ENCODE measurements around the gene ABCB1. TPM values are rescaled to one million over a fixed set of nuclear protein-coding genes. Genes with fewer than 3 reads are reported as not detected.

ABCB1 gene
- total and polyA plus RNA-seq, 2 of the 8 experiments (the other 6 are each of a cell fraction or from before 2014, with no cell fraction given), result 0.51 to 1.2 TPM

DNA sequence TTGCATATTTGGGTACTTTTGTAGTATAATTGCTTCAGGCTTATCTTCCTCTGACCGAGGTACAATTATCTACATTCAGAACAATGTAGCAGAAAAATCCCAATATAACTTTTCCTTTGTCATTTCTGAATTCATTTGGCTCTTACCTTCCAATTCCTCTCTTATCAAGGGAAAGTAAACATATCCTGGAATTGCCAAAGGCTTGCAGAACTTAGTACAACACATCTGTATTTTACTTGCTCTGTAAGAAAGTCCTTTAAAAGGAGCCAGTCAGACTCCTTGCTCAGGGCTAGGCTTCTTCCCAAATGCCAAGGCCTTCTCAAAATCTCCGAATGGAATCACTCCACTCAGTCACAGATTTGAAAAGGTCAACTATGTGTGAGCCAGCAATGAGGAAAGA, 81.9 kb downstream of the ABCB1 start:
- no peak overlapping the region for H2BK120ac ChIP-seq (replicated peaks; ENCODE audit: low read depth, low read length)
- H3K79me1 ChIP-seq (ENCODE audit: low read depth, low read length), result no peaks in the 10 kb centered on the region
- DNase-seq (ENCODE audit: low read depth in 1 of 2, low spot score in 2 of 2) (no peak), FAIRE-seq (no peak)
- no peaks in the 10 kb centered on the region for H3K9me3 ChIP-seq (ENCODE audit: insufficient read depth in 2 of 2, low read depth in 1 of 2, low read length in 1 of 2)
- POLR2A ChIA-PET (ENCODE audit: partially characterized antibody), result no interaction called here
- H4K91ac ChIP-seq (replicated peaks; ENCODE audit: insufficient read length, low read length), result no peak overlapping the region
- H2AFZ ChIP-seq (ENCODE audit: low read length), result no peak overlapping the region
- no peak overlapping the region for H3K9ac ChIP-seq (replicated peaks in 1 of 4; ENCODE audit: extremely low read depth in 1 of 4, low read depth in 3 of 4, low read length in 3 of 4)
- no peak overlapping the region for H3K18ac ChIP-seq (ENCODE audit: extremely low read depth, low read length)
- H3K23ac ChIP-seq (ENCODE audit: insufficient read length), result no peak overlapping the region
- no peak overlapping the region for H4K5ac ChIP-seq (ENCODE audit: insufficient read length, low read depth, low read length)
- no peak overlapping the region for H2BK12ac ChIP-seq (ENCODE audit: low read depth, low read length)
- no peak overlapping the region for H3K14ac ChIP-seq (ENCODE audit: insufficient read length)
- no peak overlapping the region for H4K8ac ChIP-seq (ENCODE audit: extremely low read depth, insufficient read depth, low read length)
- no peaks in the 10 kb centered on the region for H3K23me2 ChIP-seq (ENCODE audit: low read depth, low read length)
- no peaks in the 10 kb centered on the region for H4K20me1 ChIP-seq (replicated peaks in 1 of 2; ENCODE audit: control insufficient read depth in 1 of 2, insufficient read depth in 2 of 2, low read length in 2 of 2)
- no peak overlapping the region for H3K4me2 ChIP-seq (ENCODE audit: insufficient read depth in 1 of 2, low read depth in 2 of 2, low read length in 2 of 2)
- no peak overlapping the region for H2AK5ac ChIP-seq (ENCODE audit: low read depth, low read length)
- CTCF ChIA-PET (ENCODE audit: partially characterized antibody), result interaction anchor here (0.5 to 1.2 kb wide), 2 partner anchors 37 to 416 kb away, joined by 3 read pairs; no protein-coding TSS in a partner anchor
- no peak overlapping the region for H2BK20ac ChIP-seq (ENCODE audit: low read length)
- no peak overlapping the region for H3K4me3 ChIP-seq (ENCODE audit: extremely low read depth in 1 of 4, insufficient read depth in 2 of 4, low read depth in 3 of 4, low read length in 4 of 4)
- TF ChIP-seq CTBP2 (IDR thresholded peaks at IDR 0.05; ENCODE audit: borderline replicate concordance, insufficient read depth, insufficient read length, low read length) (no peak), SIN3A (conservative IDR thresholded peaks at IDR 0.05 in 1 of 2, IDR thresholded peaks at IDR 0.05 in 1 of 2; ENCODE audit: low read depth in 1 of 2, low read length in 2 of 2) (no peak), CREB1 (IDR thresholded peaks at IDR 0.05) (no peak), EP300 (IDR thresholded peaks at IDR 0.05; ENCODE audit: borderline replicate concordance in 1 of 2, low read depth in 2 of 2, low read length in 2 of 2) (no peak), TEAD4 (IDR thresholded peaks at IDR 0.05; ENCODE audit: low read depth, low read length) (no peak), BCL11A (IDR thresholded peaks at IDR 0.05; ENCODE audit: low read depth in 2 of 2, low read length in 2 of 2) (no peak), TCF12 (IDR thresholded peaks at IDR 0.05; ENCODE audit: low read depth, low read length) (no peak), JUN (IDR thresholded peaks at IDR 0.05; ENCODE audit: low read depth, low read length) (no peak)
- no peaks in the 10 kb centered on the region for H3K4me1 ChIP-seq (replicated peaks in 1 of 4; ENCODE audit: control insufficient read depth in 3 of 4, insufficient read depth in 4 of 4, low read length in 3 of 4)
- no peak overlapping the region for H3K4ac ChIP-seq (replicated peaks; ENCODE audit: insufficient read length, low read depth, low read length)
- H3K36me3 ChIP-seq (ENCODE audit: control insufficient read depth in 2 of 4, insufficient read depth in 4 of 4, low read length in 3 of 4), result no peaks in the 10 kb centered on the region
- H2BK5ac ChIP-seq (ENCODE audit: low read depth, low read length), result no peak overlapping the region
- H3K27me3 ChIP-seq (replicated peaks in 1 of 4; ENCODE audit: control insufficient read depth in 3 of 4, extremely low read depth in 1 of 4, insufficient read depth in 3 of 4, low read length in 3 of 4), result no peaks in the 10 kb centered on the region
- H3K79me2 ChIP-seq (ENCODE audit: control insufficient read depth in 1 of 2, insufficient read depth in 2 of 2, low read length in 2 of 2), result no peaks in the 10 kb centered on the region
- 84% methylated on average over 2 of the region's 2 CpGs; no CpG with 5 or more reads in 1 of the 2 experiments for WGBS, 2 experiments (ENCODE audit: extremely low coverage in 1 of 2, insufficient coverage in 1 of 2, insufficient read length in 1 of 2, insufficient replicate concordance in 2 of 2, low coverage in 1 of 2, low lambda C conversion rate in 2 of 2, missing lambda C conversion rate in 1 of 2)
- no peak overlapping the region for H3K56ac ChIP-seq (replicated peaks; ENCODE audit: insufficient read length, low read depth, low read length)
- no peak overlapping the region for H2BK15ac ChIP-seq (ENCODE audit: low read length)
- H3K27ac ChIP-seq (ENCODE audit: low read depth, low read length), result no peak overlapping the region
